Measurements from ENCODE around the gene PIAS4. TPM values are rescaled to one million over a fixed set of nuclear protein-coding genes. Genes with fewer than 3 reads are reported as not detected.

Gene PIAS4
- total RNA-seq, 1 donor from 2014 or later: 58.8 TPM

- H3K27me3 Mint-ChIP-seq (ENCODE audit: low read depth): peaks cover 14% of the 10 kb centered on the region
- peak; percentile 31 for TF ChIP-seq CTCF (conservative IDR thresholded peaks at IDR 0.05)
- H3K9me3 Mint-ChIP-seq: no peaks in the 10 kb centered on the region
- H3K4me3 Mint-ChIP-seq: peak overlapping the region; percentile 96
- no peak for DNase-seq (ENCODE audit: low read depth, low spot score)
- H3K36me3 Mint-ChIP-seq (ENCODE audit: low read depth): peaks cover 8% of the 10 kb centered on the region
- peak overlapping the region; percentile 44 for H3K27ac Mint-ChIP-seq (ENCODE audit: unreplicated experiment)
- peaks cover 30% of the 10 kb centered on the region for H3K4me1 Mint-ChIP-seq
Observed at GRCh38 chr19:3969435-3970312, 37.9 kb upstream of the PIAS4 start.

- no peak for TF ChIP-seq CTCF (conservative IDR thresholded peaks at IDR 0.05)
- peaks cover 14% of the 10 kb centered on the region for H3K27me3 Mint-ChIP-seq (ENCODE audit: low read depth)
- peak overlapping the region; percentile 44 for H3K27ac Mint-ChIP-seq (ENCODE audit: unreplicated experiment)
- peaks cover 8% of the 10 kb centered on the region for H3K36me3 Mint-ChIP-seq (ENCODE audit: low read depth)
- no peaks in the 10 kb centered on the region for H3K9me3 Mint-ChIP-seq
- no peak for DNase-seq (ENCODE audit: low read depth, low spot score)
- H3K4me3 Mint-ChIP-seq: peak overlapping the region; percentile 96
- peaks cover 30% of the 10 kb centered on the region for H3K4me1 Mint-ChIP-seq
Observed at GRCh38 chr19:3970313-3970807, 37.2 kb upstream of the PIAS4 start.

DNA sequence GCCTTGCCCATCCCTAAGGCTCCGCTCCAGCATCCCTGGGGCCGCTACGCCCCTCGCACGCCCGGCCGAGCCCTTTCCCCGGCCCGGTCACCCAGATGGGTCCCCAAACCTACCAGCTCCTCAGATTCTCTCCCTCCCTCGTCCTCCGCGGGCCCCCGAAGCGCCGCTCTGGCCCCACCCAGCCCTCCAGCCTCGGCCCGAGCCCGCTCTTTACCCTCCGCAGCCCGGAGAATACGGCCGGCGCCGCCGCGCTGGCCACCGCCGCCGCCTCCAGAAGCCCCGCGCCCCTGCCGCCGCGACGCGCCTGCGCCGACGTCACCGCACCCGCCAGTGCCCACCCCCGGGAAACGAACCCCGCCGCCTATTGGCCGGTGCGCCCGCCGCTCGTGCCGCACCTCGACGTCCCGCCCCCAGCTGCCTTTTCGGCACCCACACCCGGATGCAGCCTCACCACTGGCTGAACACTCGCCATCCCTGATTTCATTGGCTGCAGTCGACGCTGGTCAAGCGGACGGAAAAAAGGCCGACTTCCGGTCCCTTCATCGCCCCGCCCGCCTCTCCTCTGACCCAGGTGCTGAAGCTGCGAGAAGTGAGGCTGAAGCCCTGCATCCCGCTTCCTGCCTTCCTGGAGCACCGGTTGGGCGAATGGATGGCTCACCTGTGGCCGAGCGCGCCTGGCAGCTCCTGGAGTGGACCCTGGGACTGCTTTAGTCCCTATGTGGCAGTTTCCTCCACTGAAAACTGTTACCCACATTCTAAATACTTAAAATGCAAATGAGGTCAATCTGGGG is 36.5 kb upstream of the PIAS4 start, which contains the start of gene DAPK3:
DAPK3 (minus strand) TSS at position 292 of the 791 bp plus-strand sequence. CDS start 1,364 bp downstream, outside the sequence.
- Mint-ChIP-seq H3K4me1 (peaks cover 30% of the 10 kb centered on the region), H3K9me3 (no peaks in the 10 kb centered on the region), H3K27me3 (ENCODE audit: low read depth) (peaks cover 14% of the 10 kb centered on the region), H3K36me3 (ENCODE audit: low read depth) (peaks cover 8% of the 10 kb centered on the region), H3K27ac (ENCODE audit: unreplicated experiment) (peak within 1 kb of the TSS; percentile 44), H3K4me3 (peak within 1 kb of the TSS; percentile 96)
- DNase-seq (ENCODE audit: low read depth, low spot score): peak; percentile 97
- no peak for TF ChIP-seq CTCF (conservative IDR thresholded peaks at IDR 0.05)

GRCh38 chr19:3975144-3975543 is 32.4 kb upstream of the PIAS4 start:
- Mint-ChIP-seq H3K36me3 (ENCODE audit: low read depth) (peaks cover 15% of the 10 kb centered on the region), H3K9me3 (no peaks in the 10 kb centered on the region)
- DNase-seq (ENCODE audit: low read depth, low spot score): no peak

More at GRCh38 chr19:3975144-3975543, 32.4 kb upstream of the PIAS4 start:
- TF ChIP-seq CTCF (conservative IDR thresholded peaks at IDR 0.05): no peak
- Mint-ChIP-seq H3K4me3 (peak overlapping the region; percentile 23), H3K4me1 (peaks cover 10% of the 10 kb centered on the region), H3K27me3 (ENCODE audit: low read depth) (peaks cover 8% of the 10 kb centered on the region), H3K27ac (ENCODE audit: unreplicated experiment) (no peak overlapping the region)

All from neural crest cell (in vitro differentiated cells).